Astrocyte of the hippocampus (primary cell): ENCODE results near the gene IDUA.
"Not testable (repeated sequence)": the region's sequence is repeated elsewhere in the genome, so short reads cannot be mapped to it uniquely, and the experiment has no call there.

Experiments
- DNase-seq: peaks from one replicate; pipeline ENCODE4 v3.0.0; 2011; ENCODE audit warnings: low read depth, low spot score

IDUA gene

GRCh38 chr4:987624-988513, 1.0 kb downstream of the IDUA start:
- no peak for DNase-seq

- DNase-seq = no peak
Observed at GRCh38 chr4:988726-989721, 2.2 kb downstream of the IDUA start.

- DNase-seq = no peak
Observed at GRCh38 chr4:989722-990471, 3.1 kb downstream of the IDUA start.

GRCh38 chr4:990746-991367, 4.0 kb downstream of the IDUA start:
- DNase-seq = no peak

GRCh38 chr4:991451-992296, 4.8 kb downstream of the IDUA start:
- DNase-seq = no peak

- no peak for DNase-seq
Observed at GRCh38 chr4:992297-993110, 5.7 kb downstream of the IDUA start.

GRCh38 chr4:993111-994029, 6.5 kb downstream of the IDUA start, which contains the start of gene SLC26A1:
Gene SLC26A1, minus strand, starts transcription at chr4:993404. Its CDS starts 1,701 bp downstream, at chr4:991703.
- no peak for DNase-seq

- DNase-seq = no peak
Observed at GRCh38 chr4:995311-996026, 8.6 kb downstream of the IDUA start.

GRCh38 chr4:996030-996996, 9.5 kb downstream of the IDUA start:
- DNase-seq = no peak

- no peak for DNase-seq
Observed at GRCh38 chr4:996997-997374, 10.1 kb downstream of the IDUA start.

- DNase-seq = peak; percentile 45
Observed at GRCh38 chr4:997375-998071, 10.7 kb downstream of the IDUA start.

- no peak for DNase-seq
Observed at GRCh38 chr4:998096-998691, 11.3 kb downstream of the IDUA start.

- not testable (repeated sequence) for DNase-seq
Observed at GRCh38 chr4:999240-999863, 12.5 kb downstream of the IDUA start.

- DNase-seq = no peak
Observed at GRCh38 chr4:999882-1000425, 13.1 kb downstream of the IDUA start.
